ENCODE data around the gene SYNGR2.
A peak's percentile ranks its signal among the peaks of the same experiment; 100 is the strongest.
"Not testable (repeated sequence)": the region's sequence is repeated elsewhere in the genome, so short reads cannot be mapped to it uniquely, and the experiment has no call there.

Gene SYNGR2

DNA sequence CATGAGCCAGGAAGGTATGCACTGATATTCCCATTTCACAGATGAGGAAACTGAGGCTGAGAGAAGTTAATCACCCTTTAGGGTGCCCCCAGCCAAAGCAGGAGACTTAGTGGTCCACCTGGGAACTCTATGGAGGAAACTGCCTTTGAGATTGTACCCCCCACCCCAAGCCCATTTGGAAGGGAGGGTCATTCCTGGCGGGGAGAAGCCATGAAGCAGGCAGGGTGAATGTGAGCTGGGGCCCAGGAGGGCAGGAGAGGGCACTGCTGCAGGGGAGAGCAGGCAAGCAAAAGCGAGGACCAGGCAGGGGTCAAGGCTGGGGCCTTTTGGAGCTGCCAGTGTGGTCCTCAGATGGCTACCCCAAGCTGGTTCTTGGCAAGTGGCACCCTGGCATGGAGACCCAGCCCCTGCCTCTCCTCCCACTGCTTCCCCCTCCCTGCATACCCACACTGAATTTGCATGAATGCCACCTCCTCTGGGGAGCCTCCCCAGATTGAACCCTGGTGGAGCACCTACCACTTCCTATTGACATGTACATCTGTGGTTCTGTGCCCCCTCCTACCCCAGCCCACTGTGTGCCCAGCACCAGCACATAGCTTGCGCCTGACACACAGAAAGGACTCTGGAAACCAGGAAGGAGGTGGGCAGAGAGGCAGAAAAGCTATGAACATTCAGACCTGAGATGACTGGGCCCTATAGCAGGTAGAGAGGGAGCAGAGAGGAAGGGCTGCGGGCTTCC is 38.9 kb upstream of the SYNGR2 start:
- no peak for DNase-seq (ENCODE audit: low read depth in 1 of 2, low spot score in 1 of 2)

DNA sequence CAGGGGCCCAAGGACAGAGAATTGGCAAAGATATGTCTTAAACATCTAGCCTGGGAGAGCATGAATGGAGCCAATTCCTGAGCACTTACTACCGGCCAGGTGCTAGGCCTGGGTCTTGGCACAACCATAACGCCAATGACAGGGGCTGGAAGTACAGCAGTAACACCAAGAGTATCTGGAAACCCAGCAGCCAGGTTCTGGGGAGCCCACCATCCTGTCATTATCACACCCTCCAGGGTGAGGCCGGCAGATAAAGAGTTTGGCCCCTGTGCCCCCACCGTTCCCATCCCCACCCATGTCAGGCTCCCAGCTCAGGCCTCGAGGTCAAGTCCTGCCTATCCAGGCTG is 38.3 kb upstream of the SYNGR2 start:
- DNase-seq (ENCODE audit: low read depth in 1 of 2, low spot score in 1 of 2) = no peak

DNA sequence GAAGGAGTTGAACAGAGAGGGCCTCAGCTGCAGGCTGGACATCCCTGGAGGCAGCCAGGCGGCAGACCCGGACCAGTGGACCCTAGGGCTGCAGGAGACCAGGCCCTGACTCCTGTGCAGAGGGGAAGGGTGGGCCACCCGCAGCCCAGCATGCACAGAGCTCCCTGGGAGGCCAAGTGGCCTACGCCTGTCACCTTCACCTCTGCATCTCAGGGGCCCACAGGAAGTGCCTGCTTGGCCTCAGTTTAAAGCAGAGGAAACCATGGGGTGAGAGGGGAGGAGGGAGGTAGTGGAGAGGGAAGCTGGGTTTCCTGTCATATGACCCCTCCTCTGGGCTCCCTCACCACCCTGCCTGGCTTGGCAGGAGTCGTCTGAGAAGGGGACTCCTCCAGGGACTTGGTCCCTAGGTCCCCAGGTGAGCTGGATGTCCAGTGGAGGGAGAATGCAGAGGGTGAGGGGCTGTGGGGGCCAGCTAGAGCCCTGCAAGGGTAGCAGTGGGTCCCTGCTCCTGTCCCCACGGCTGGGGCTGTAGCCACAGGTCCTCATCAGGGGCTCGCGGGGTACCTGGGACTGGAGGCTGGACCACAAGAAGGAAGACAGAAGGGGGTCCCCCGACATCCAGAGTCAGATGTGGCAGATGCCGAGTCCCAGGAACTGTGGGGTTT is 37.8 kb upstream of the SYNGR2 start, which contains the start of gene TMC8:
TMC8 (plus strand) TSS at position 335 of the 665 bp plus-strand sequence. CDS start 818 bp downstream, outside the sequence.
- peak in 1 of 2 donors; percentile 60 for DNase-seq (ENCODE audit: low read depth in 1 of 2, low spot score in 1 of 2)

DNA sequence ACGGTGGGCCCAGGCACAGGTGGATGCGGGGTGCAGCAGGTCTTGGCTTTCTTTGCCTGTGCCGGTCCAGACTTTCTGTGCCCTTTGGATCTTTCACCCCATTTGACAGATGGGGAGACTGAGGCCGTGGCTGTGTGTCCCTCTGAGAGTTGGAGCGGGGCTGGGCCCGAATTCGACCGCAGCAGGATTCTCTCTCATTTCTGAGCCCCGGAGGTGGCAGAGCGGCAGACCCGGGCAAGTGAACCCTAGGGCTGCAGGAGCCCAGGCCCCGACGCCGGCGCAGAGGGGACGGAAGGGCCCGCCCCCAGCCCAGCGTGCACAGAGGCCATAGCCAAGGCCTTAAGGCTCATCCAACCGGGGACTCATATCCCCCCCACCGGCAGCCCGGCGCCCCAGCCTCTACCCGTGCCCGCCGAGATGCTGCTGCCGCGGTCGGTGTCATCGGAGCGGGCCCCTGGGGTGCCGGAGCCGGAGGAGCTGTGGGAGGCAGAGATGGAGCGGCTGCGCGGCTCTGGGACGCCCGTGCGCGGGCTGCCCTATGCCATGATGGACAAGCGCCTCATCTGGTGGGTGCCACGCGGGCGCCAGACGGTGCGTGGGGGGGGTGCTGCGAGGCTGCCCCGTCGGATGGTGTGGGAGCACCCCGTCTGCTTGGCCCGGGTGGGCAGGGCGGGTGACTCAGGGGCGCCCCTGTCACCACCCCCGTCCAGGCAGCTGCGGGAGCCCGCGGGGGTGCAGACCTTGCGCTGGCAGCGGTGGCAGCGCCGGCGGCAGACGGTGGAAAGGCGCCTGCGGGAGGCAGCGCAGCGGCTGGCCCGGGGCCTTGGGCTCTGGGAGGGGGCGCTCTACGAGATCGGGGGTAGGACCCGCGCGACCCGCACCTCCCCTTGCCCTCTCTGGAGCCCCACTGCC is 37.0 kb upstream of the SYNGR2 start:
- DNase-seq (ENCODE audit: low read depth in 1 of 2, low spot score in 1 of 2) = no peak

DNA sequence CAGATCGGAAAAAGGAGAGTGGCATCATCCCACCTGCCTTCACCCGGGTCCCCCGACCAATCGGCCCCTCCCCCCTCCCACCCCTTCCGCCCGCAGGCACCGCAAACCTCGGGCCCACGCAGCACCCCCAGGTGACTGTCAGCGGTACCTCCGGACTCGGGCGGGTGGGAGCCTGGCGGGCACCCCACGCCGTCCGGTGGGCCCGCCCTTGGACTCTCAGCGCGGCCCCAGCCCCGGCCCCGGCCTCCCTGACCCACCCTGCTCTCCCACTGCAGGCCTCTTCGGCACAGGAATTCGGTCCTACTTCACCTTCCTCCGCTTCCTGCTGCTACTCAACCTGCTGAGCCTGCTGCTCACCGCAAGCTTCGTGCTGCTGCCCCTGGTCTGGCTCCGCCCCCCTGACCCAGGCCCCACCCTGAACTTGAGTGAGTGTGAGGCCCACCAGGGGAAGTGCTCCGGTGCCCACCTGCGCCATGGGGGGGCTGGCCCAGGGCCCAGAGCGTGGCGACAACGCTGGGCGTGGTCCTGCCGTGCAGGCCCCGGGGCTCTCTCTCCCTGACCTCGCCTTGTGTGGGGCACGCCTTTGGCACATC is 36.2 kb upstream of the SYNGR2 start:
- no peak for DNase-seq (ENCODE audit: low read depth in 1 of 2, low spot score in 1 of 2)

DNA sequence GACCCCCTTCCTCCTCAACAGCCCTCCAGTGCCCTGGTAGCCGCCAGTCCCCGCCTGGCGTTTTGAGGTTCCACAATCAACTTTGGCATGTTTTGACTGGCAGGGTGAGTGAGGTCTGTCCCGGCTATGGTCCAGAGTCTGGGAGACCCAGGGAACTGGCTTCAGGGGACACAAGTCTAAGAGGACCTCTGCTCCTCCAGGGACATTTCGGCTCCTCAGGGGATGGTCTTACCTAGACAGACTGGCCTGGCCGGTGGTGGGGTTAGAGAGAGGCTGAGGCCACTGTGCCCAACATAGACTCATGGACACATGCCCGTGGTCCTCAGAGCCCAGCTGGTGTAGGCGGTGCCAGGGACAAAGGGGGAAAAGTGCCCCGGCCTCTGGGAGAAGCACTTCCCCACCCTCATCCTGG is 35.6 kb upstream of the SYNGR2 start:
- DNase-seq (ENCODE audit: low read depth in 1 of 2, low spot score in 1 of 2) = no peak

DNA sequence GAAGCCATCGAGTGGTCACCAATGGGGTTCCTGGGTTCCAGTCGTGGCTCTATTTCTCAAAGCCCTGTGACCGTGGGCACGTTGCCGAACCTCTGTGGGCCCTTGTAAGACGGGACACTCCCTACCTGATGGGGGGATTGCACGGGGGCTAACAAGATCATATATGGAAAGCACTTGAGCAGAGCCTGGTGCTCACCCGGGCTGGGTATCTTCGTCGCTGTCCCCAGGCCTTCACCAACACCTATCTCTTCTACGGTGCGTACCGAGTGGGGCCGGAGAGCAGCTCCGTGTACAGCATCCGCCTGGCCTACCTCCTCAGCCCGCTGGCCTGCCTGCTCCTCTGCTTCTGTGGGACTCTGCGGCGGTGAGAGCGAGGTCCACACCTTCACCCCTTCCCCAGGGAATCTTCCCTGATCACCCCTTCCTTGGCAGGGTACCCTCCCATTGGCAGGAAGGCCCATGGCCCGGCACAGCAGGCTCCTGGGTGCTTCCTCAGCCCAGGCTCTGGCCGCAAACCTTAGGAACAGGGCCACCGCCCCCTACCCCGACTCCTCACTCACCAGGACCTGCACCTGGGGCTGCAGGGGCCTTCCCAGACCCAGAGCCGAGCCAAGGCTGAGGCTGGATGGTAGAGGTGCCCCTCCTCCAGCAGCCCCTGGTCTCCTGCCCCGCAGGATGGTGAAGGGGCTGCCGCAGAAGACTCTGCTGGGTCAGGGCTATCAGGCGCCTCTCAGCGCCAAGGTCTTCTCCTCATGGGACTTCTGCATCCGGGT is 35.0 kb upstream of the SYNGR2 start:
- DNase-seq (ENCODE audit: low read depth in 1 of 2, low spot score in 1 of 2) = no peak

DNA sequence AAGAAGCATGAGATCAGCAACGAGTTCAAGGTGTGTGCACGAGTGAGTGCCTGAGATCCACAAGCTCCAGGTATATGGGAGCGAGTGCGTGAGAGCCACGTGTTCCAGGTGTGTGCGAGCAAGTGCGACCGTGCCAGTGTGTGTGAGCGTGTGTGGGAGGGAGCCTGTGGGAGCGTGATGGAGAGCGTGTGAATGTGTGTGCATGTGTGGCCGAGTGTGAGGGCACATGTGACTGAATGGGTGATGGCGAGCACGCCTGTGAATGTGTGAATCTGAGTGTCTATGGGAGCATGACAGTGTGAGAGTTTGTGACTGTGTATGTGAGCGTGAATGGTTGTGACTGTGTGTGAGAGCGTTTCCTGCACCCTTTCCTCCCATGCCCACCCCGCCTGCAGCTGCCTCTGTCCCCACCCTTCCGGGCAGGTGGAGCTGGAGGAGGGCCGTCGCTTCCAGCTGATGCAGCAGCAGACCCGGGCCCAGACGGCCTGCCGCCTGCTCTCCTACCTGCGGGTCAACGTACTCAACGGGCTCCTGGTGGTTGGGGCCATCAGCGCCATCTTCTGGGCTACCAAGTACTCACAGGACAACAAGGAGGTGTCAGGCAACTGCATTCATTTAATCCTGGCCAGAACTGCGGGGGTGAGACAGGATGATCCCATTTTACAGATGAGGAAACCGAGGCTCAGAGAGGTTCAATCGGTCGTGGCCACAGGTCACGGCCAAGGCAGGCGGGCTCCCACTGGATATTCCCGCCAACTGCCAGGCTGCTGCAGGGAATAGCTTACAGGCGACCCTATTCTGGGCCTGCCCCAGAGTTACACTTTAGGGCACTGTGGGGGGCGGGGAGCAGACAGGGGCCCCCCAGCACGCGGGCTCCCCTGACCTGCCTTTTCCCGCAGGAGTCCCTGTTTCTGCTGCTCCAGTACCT is 34.1 kb upstream of the SYNGR2 start:
- DNase-seq (ENCODE audit: low read depth in 1 of 2, low spot score in 1 of 2) = peak in 1 of 2 donors; percentile 67

DNA sequence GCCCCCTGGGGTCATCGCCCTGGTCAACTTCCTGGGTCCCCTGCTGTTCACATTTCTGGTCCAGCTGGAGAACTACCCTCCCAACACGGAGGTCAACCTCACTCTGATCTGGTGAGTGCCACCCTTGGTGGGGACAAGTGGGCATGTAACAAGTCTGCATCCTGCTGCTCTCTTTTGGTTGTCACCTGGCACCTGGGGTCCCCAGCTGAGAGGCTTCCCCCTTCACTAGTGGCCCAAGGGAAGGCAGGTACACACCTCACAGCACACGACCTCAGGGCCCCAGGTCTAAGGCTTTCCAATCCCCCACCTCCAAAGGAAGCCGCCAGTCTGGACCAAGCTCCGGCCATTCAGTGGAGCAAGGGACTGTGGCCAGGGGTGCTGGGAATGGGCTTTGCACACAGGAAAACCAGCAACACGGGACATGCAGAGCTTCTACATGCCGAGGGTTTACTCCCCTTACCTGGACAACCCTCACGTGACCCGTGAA is 33.4 kb upstream of the SYNGR2 start:
- no peak for DNase-seq (ENCODE audit: low read depth in 1 of 2, low spot score in 1 of 2)

DNA sequence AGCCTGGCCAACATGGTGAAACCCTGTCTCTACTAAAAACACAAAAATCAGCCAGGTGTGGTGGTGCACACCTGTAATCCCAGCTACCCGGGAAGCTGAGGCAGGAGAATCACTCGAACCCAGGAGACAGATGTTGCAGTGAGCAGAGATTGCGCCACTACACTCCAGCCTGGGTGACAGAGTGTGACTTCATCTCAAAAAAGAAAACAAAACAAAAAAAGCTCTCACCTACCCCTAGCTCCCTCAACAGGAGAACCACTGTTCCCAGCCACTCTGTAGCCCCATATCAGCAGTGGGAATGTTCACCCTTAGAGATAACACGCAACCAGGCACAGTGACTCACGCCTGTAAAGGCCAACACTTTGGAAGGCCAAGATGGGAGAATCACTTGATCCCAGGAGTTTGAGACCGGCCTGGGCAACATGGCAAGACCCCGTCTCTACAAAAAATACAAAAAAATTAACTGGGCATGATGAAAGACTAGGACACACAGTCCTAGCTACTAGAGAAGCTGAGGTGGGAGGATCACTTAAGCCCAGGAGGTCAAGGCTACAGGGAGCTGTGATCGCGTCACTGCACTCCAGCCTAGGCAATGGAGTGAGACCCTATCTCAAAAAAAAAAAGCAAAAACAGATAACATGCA is 32.4 kb upstream of the SYNGR2 start:
- no peak for DNase-seq (ENCODE audit: low read depth in 1 of 2, low spot score in 1 of 2)

DNA sequence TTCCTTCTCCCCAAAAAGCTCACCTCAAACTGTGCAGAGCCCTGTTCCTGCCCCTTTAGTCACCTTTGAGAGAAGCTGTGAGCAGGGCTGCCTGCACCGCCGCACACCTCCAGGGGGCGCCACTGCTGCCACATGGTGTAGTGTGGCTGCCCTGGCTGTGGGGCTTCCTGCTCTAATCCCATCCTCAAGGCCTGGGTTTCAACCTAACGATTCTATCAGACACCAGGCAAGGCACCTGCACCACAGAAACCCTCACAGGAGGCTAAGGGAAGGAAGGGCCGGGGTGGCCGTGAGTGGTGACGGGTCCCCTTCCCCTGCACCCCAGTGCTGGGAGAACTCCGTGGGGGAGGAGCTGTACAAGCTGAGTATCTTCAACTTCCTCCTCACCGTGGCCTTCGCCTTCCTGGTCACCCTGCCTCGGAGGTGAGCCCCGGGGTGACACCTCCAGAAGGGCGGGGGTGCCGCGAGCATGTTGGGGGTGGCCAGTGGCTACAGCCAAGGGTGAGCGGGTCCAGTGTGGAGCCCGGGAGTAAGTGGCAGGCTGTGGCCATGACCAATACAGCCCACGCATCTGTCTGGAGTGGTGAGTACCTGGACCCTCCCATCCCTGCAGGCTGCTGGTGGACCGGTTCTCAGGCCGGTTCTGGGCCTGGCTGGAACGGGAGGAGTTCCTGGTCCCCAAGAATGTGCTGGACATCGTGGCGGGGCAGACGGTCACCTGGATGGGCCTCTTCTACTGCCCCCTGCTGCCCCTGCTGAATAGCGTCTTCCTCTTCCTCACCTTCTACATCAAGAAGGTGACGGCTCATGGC is 30.8 kb upstream of the SYNGR2 start:
- no peak for DNase-seq (ENCODE audit: low read depth in 1 of 2, low spot score in 1 of 2)

DNA sequence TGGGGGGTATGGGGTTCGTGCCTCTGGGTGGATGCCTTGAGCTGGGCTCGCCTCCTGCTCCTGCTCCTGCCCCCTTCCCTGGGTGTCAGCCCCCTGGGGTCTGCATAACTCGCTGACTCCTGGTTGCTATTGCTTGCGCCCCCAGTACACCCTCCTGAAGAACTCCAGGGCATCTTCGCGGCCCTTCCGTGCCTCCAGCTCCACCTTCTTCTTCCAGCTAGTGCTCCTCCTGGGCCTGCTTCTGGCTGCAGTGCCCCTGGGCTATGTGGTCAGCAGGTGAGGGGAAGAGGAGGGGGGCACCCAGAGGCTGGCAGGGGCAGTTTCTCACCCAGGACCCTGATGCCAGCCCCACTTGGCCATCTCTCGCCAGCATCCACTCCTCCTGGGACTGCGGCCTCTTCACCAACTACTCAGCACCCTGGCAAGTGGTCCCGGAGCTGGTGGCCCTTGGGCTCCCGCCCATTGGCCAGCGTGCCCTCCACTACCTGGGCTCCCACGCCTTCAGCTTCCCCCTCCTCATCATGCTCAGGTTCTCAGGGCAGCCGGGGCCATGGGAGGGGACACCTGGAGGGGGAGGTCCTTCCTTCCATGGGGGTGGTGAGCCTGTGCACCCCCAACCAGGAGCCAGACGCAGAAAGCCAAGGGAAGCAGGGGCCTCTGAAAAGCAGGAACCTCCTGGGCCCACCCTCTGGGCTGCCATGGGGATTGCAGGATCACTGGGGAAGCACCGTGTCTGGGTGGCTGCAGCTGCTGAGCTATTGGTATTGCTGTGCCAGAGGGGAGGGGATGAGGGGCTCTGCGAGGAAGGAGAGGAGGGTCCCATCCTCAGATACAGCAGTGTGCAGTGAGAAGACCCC is 29.9 kb upstream of the SYNGR2 start:
- no peak for DNase-seq (ENCODE audit: low read depth in 1 of 2, low spot score in 1 of 2)

DNA sequence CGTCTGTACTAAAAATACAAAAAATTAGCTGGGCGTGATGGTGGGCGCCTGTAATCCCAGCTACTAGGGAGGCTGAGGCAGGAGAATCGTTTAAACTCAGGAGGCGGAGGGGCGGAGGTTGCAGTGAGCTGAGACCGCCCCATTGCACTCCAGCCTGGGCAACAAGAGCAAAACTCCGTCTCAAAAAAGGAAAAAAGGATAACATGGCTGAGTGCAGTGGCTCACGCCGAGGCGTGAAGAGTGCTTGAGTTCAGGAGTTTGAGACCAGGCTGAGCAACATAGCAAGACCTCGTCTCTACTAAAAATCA is 28.6 kb upstream of the SYNGR2 start:
- not testable (repeated sequence) for DNase-seq (ENCODE audit: low read depth in 1 of 2, low spot score in 1 of 2)

DNA sequence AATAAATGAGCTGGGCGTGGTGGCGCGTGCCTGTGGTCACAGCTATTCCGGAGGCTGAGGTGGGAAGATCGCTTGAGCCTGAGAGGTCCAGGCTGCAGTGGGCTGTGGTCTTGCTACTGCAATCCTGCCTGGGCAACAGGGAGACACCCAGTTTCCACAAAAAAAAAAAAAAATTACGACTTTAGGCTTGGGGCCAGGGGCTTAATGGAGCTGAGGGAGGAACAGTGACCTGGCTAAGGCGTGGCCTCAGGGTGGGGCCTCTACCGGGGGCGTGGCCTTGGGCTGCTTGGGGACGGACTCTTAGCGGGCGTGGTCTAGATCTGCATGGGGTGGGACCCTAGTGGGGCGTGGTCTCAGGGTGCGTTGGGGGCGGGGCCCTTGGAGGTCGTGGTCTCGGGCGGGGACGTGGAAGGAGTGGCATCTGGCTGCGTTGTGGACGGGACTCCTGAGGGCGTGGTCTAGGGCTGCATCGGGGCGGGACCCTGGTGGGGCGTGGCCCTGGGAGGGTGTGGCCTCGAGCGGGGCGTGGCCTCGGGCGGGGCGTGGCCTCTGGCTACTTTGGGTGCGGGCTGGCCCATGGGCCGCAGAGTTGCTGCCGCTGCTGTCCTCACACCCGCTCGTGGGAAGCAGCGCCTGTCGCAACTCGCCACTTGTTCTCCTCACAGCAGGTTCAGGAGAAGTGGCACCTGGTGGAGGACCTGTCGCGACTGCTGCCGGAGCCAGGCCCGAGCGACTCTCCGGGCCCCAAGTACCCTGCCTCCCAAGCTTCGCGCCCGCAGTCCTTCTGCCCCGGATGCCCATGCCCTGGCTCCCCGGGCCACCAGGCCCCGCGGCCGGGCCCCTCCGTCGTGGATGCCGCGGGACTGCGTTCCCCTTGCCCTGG is 28.0 kb upstream of the SYNGR2 start:
- DNase-seq (ENCODE audit: low read depth in 1 of 2, low spot score in 1 of 2) = peak; percentile 84

DNA sequence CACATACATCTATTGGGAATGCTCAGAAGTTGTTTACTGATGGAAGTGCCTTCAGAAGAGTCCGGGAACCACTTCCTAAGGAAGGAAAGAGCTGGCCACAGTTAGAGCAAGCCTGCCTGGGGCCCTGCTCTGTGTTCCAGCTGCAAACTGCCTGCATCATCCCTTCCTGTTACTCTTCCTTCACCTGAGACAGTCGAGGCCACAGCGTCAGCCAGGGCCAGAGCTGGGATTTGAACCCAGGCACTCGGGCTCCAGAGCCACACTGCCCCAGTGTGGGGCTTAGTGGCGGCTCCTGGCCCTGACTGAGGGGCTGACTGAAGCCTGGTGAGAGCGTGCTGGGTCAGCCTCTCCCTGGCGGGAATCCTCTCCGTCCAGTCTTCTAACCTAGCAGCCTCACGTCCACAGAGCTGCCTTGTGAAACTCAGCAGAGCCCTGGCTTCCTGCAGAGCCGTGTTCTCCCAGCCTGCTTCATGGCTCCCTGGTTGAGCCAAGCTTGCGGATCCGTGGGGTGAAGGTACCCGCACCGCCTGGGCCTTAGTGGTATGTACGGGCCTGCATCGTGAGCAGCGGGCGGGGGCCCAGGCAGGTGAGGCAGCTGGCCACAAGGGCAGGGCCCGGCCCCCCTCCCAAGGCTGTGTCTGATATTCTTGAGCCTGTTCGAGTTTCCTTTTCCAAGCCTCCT is 26.8 kb upstream of the SYNGR2 start:
- DNase-seq (ENCODE audit: low read depth in 1 of 2, low spot score in 1 of 2) = no peak

Data from stimulated activated CD4-positive, alpha-beta T cell treated with anti-CD3 and anti-CD28 coated beads, Interleukin-15, amount 100 ng/mL, for 1 hour (primary cell).